Progenitor cell of endocrine pancreas (in vitro differentiated cells): Measurements from ENCODE around the gene RBM25. TPM values are rescaled to one million over a fixed set of nuclear protein-coding genes. Genes with fewer than 3 reads are reported as not detected.
"Not testable (repeated sequence)": the region's sequence is repeated elsewhere in the genome, so short reads cannot be mapped to it uniquely, and the experiment has no call there.

Source experiments
- DNase-seq: peaks from one replicate; pipeline ENCODE4 v3.0.0; 2021; ENCODE audit warnings: low spot score; ENCODE audit not compliant: unreplicated experiment
- H3K27ac Mint-ChIP-seq: 2 replicates; pipeline ENCODE4 v1.8.0; 2021; ENCODE audit warnings: mild to moderate bottlenecking, moderate library complexity, mixed read lengths
- H3K27me3 Mint-ChIP-seq: 2 replicates; pipeline ENCODE4 v1.8.0; 2021; ENCODE audit warnings: mixed read lengths
- H3K36me3 Mint-ChIP-seq: 2 replicates; pipeline ENCODE4 v1.8.0; 2022; ENCODE audit warnings: mixed read lengths; ENCODE audit not compliant: insufficient read depth
- H3K4me1 Mint-ChIP-seq: 2 replicates; pipeline ENCODE4 v1.8.0; 2021; ENCODE audit warnings: low read depth, mixed read lengths
- H3K4me3 Mint-ChIP-seq: 2 replicates; pipeline ENCODE4 v1.8.0; 2021; ENCODE audit warnings: low read depth, mild to moderate bottlenecking, moderate library complexity, mixed read lengths
- H3K9me3 Mint-ChIP-seq: 2 replicates; pipeline ENCODE4 v1.8.0; 2021; ENCODE audit warnings: low read depth, mixed read lengths
- total RNA-seq: library from RNA; stranded (reverse); gene quantifications from 2 replicates; pipeline ENCODE4 v1.2.1, GENCODE V29; 2021
- TF ChIP-seq, protein P1 (sequence below): fragments of 200-600 bp; sonication (generic); IDR thresholded peaks from one replicate; pipeline ENCODE4 v1.5.0; 2021; ENCODE audit warnings: antibody characterized with exemption, mild to moderate bottlenecking; ENCODE audit not compliant: unreplicated experiment

RBM25 gene
- total RNA-seq, 1 donor from 2014 or later = 133 TPM

- Mint-ChIP-seq H3K4me3 (no peak overlapping the region), H3K9me3 (no peaks in the 10 kb centered on the region), H3K27ac (no peak overlapping the region), H3K27me3 (no peaks in the 10 kb centered on the region), H3K4me1 (peaks cover 2% of the 10 kb centered on the region), H3K36me3 (peaks cover 29% of the 10 kb centered on the region)
- no peak for DNase-seq
- TF ChIP-seq, protein P1, sequence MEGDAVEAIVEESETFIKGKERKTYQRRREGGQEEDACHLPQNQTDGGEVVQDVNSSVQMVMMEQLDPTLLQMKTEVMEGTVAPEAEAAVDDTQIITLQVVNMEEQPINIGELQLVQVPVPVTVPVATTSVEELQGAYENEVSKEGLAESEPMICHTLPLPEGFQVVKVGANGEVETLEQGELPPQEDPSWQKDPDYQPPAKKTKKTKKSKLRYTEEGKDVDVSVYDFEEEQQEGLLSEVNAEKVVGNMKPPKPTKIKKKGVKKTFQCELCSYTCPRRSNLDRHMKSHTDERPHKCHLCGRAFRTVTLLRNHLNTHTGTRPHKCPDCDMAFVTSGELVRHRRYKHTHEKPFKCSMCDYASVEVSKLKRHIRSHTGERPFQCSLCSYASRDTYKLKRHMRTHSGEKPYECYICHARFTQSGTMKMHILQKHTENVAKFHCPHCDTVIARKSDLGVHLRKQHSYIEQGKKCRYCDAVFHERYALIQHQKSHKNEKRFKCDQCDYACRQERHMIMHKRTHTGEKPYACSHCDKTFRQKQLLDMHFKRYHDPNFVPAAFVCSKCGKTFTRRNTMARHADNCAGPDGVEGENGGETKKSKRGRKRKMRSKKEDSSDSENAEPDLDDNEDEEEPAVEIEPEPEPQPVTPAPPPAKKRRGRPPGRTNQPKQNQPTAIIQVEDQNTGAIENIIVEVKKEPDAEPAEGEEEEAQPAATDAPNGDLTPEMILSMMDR = no peak
These were observed 109.9 kb downstream of the RBM25 start for GRCh38 chr14:73168274-73168673.

GRCh38 chr14:73168691-73169090 is 110.4 kb downstream of the RBM25 start:
- DNase-seq = no peak
- H3K36me3 Mint-ChIP-seq = peaks cover 26% of the 10 kb centered on the region
- no peak overlapping the region for H3K27ac Mint-ChIP-seq
- peaks cover 2% of the 10 kb centered on the region for H3K4me1 Mint-ChIP-seq
- H3K4me3 Mint-ChIP-seq = no peak overlapping the region
- no peaks in the 10 kb centered on the region for H3K27me3 Mint-ChIP-seq
- no peaks in the 10 kb centered on the region for H3K9me3 Mint-ChIP-seq
- TF ChIP-seq, protein P1 = no peak

DNA sequence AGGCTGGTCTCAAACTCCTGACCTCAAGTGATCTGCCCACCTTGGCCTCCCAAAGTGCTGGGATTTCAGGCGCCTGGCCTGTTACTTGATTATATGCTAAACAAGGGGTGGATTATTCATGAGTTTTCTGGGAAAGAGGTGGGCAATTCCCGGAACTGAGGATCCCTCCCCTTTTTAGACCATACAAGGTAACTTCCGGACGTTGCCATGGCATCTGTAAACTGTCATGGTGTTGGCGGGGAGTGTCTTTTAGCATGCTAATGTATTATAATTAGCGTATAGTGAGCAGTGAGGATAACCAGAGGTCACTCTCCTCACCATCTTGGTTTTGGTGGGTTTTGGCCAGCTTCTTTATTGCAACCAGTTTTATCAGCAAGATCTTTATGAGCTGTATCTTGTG is 111.5 kb downstream of the RBM25 start:
- H3K4me1 Mint-ChIP-seq, H3K27me3 Mint-ChIP-seq, DNase-seq, H3K9me3 Mint-ChIP-seq, H3K4me3 Mint-ChIP-seq, H3K27ac Mint-ChIP-seq: not testable (repeated sequence)
- peaks cover 26% of the 10 kb centered on the region for H3K36me3 Mint-ChIP-seq

DNA sequence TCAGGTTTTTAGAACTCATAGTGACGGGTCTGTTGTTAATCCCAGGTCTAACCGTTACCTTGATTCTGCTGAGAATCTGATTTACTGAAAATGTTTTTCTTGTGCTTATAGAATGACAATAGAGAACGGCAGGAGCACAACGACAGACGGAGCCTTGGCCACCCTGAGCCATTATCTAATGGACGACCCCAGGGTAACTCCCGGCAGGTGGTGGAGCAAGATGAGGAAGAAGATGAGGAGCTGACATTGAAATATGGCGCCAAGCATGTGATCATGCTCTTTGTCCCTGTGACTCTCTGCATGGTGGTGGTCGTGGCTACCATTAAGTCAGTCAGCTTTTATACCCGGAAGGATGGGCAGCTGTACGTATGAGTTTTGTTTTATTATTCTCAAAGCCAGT is 112.4 kb downstream of the RBM25 start:
- no peak for DNase-seq
- TF ChIP-seq, protein P1 = no peak
- Mint-ChIP-seq H3K27ac (no peak overlapping the region), H3K36me3 (peaks cover 26% of the 10 kb centered on the region), H3K4me1 (peaks cover 2% of the 10 kb centered on the region), H3K4me3 (no peak overlapping the region), H3K27me3 (no peaks in the 10 kb centered on the region), H3K9me3 (no peaks in the 10 kb centered on the region)

DNA sequence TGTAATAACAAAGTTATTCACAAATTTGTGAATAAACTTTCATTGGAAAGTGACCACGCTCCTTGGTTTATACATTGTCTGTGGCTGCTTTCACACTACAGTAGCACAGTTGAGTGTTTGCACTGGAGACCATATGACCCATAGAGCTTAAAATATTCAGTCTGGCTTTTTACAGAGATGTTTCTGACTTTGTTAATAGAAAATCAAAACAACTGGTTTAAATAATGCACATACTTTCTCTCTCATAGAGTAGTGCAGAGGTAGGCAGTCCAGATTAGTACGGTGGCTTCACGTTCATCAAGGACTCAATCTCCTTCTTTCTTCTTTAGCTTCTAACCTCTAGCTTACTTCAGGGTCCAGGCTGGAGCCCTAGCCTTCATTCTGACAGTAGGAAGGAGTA is 114.2 kb downstream of the RBM25 start:
- H3K27me3 Mint-ChIP-seq = no peaks in the 10 kb centered on the region
- no peak for DNase-seq
- H3K9me3 Mint-ChIP-seq = no peaks in the 10 kb centered on the region
- H3K4me1 Mint-ChIP-seq = peaks cover 2% of the 10 kb centered on the region
- no peak overlapping the region for H3K4me3 Mint-ChIP-seq
- H3K27ac Mint-ChIP-seq = no peak overlapping the region
- H3K36me3 Mint-ChIP-seq = peaks cover 28% of the 10 kb centered on the region
- TF ChIP-seq, protein P1 = no peak

GRCh38 chr14:73173092-73173735 is 114.9 kb downstream of the RBM25 start:
- H3K36me3 Mint-ChIP-seq = peaks cover 29% of the 10 kb centered on the region

More at GRCh38 chr14:73173092-73173735, 114.9 kb downstream of the RBM25 start:
- H3K27ac Mint-ChIP-seq = no peak overlapping the region
- no peaks in the 10 kb centered on the region for H3K27me3 Mint-ChIP-seq
- TF ChIP-seq, protein P1 = peak; percentile 52
- peaks cover 2% of the 10 kb centered on the region for H3K4me1 Mint-ChIP-seq
- H3K4me3 Mint-ChIP-seq = no peak overlapping the region
- no peak for DNase-seq
- H3K9me3 Mint-ChIP-seq = no peaks in the 10 kb centered on the region
